ENCODE results near the gene EHHADH.
A peak's percentile ranks its signal among the peaks of the same experiment; 100 is the strongest.
"Not testable (repeated sequence)": the region's sequence is repeated elsewhere in the genome, so short reads cannot be mapped to it uniquely, and the experiment has no call there.

Gene EHHADH

DNA sequence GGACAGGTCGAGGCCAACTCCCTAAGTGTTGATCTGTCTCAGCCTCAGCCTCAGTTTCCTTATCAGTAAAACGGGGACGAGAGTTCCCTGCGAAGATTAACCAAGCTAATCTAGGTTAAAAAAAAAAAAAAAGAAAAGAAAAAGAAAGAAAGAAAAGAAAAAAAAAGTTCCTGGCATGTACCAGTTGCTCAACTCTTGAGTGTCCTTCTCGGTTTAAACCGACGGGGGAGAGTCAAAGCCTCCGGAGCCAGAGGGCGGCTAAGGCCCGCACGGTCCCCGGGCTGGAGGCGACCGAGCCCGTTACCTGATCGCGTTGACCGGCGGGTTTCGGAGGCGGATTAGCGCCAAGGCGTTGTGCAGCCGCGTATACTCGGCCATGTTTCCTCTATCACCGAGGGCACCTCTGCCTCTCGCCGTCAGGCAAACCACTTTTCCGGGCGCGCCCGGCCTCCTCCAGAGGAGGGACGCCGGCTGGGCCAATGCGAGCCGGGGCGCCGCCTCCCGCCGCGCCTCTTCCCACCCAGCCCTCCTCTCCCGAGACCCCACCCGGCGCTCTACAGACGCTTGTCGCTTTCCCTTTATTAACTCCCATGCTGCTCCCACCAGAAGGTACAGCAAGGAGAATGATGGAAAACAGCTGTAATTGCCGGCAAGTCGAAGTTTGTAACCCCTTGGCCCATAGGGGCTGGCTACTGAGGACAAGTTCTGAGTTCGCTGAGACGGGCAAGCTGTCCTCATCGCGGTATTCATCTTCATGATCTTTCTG lies at the start of gene EHHADH:
Gene EHHADH, minus strand, starts transcription at position 405 of the 766 bp plus-strand sequence. Its CDS starts 27 bp downstream, at position 378.
- peak; percentile 52 for DNase-seq

DNA sequence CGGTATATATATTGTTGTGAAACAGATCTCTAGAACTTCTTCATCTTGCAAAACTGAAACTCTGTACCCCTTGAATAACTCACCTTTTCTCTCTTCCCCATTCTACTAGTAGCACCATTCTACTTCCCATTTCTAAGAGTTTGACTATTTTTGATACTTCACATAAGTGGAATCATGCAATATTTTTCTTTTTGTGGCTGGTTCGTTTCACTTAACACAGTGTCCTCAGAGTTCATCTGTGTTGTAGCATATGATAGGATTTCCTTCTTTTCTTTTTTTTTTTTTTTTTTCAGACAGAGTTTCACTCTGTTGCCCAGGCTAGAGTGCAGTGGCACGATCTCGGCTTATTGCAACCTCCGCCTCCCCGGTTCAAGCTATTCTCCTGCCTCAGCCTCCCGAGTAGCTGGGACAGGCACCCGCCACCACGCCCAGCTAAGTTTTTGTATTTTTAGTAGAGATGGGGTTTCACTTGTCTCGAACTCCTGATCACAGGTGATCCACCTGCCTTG lies 46.1 kb upstream of the EHHADH start:
- DNase-seq, result peak; percentile 4

- DNase-seq, result no peak
Observed at GRCh38 chr3:185297867-185298266, 44.0 kb upstream of the EHHADH start.

DNA sequence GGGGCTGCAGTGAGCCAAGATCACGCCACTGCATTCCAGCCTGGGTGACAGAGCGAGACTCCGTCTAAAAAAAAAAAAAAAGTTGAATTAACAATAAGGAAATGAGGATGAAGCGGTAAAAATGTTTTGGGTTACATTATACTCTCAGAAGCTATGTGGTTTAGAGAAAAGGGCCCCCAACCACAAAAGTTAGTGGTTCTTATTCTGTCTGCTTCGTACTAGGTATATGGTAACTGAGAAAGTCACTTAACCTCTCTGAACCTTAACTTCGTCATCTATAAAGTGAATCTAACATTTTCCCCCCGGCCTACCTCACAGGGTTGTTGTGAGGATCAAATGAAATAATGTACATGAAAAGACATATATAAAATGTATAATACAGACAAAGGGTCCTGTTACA lies 38.4 kb upstream of the EHHADH start:
- no peak for DNase-seq

GRCh38 chr3:185290266-185290665 lies 36.4 kb upstream of the EHHADH start:
- DNase-seq, result no peak

DNA sequence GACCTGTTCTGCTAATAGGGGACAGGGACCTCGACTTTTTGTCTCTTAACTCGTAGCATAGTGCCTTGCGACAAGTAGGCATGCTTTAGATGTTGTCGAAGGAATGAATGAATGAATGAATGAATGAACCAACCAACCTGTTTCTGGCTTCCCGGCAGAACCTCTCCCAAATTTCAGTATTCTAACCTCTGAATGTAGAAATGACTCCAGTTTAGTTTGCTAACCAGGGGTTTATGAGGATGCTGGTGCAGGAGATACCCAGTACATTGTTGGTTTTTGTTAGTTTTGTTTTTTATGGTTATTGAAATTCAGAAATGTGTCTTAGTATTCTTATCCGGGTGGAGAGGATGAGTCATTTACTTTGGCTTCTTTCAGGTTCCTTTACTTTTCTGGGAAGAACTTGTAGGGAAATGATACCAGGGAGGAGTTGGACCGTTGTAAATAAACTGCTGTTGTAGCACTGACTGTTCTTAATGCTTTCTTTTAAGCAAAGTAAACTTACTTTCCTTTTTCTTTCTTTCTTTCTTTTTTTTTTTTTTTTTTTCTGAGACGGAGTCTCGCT lies 29.6 kb upstream of the EHHADH start:
- DNase-seq, result peak; percentile 6

- DNase-seq, result peak; percentile 95
Observed at GRCh38 chr3:185282696-185283373, 29.0 kb upstream of the EHHADH start.

GRCh38 chr3:185280572-185281365 lies 26.9 kb upstream of the EHHADH start:
- peak; percentile 46 for DNase-seq

DNA sequence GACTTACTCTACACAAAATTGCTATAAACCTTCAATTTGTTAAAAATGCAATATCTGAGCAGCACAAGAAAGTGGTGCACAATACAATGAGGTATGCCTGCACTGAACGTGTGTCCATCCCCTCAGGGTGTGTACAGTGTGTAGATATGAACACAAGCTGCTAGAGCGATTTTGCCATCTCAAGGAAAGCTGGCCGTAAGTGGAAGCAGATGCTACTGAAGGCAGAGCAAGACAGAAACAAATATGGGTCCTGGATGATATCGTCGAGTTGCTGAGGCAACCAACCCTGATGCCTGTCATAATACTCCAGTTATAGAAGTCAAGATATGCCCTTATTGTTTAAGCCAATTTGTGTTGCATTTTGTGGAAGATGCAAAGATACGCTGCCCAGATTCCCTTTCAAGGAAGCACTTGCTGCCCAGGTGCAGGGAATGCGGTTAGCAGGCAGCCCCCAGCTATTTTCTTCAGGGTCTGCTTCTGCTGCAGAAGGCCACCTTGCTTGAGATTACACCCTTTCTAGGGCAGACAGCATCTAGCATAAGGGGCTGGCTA lies 25.8 kb upstream of the EHHADH start:
- DNase-seq, result no peak

GRCh38 chr3:185276415-185276814 lies 22.6 kb upstream of the EHHADH start:
- DNase-seq, result no peak

DNA sequence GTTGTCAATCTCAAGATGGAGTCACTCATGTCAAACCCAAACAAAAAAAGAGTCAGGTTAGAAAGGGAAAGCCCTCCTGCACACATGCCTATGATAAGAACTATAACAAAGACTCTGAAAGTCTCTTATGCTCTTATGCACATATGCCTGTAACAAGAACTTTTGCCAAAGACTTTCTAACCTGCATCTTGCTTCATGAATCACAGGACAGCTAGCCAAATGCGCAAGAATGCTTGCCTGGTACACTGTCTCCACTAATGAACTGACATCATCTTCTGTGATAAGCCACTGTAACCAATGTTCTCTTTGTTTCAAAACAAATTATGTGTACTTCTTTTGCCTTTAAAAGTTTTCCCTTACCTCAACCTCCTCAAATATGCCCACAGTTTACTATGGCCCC lies 18.2 kb upstream of the EHHADH start:
- DNase-seq, result no peak

- no peak for DNase-seq
Observed at GRCh38 chr3:185270956-185271332, 17.1 kb upstream of the EHHADH start.

GRCh38 chr3:185270262-185270955 lies 16.6 kb upstream of the EHHADH start:
- no peak for DNase-seq

- DNase-seq, result no peak
Observed at GRCh38 chr3:185268194-185268962, 14.5 kb upstream of the EHHADH start.

DNA sequence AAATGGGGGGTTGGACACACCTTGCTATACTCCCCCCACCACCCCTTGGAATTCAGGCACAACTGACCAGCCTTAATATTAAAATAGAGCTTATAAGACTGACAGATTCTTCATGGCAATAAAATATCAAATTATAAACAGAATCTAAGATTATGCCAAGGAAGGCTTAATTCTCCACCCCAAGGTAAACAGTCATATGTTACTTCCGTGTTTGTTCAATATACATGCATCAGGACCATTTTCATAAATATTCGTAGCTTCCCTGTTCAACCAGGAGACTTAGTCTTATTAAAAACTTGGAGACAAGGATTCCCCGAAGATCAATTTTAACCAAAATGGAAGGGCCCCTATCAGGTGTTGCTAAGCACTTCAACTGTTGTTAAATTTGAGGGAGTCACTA lies 13.3 kb upstream of the EHHADH start:
- DNase-seq, result no peak

DNA sequence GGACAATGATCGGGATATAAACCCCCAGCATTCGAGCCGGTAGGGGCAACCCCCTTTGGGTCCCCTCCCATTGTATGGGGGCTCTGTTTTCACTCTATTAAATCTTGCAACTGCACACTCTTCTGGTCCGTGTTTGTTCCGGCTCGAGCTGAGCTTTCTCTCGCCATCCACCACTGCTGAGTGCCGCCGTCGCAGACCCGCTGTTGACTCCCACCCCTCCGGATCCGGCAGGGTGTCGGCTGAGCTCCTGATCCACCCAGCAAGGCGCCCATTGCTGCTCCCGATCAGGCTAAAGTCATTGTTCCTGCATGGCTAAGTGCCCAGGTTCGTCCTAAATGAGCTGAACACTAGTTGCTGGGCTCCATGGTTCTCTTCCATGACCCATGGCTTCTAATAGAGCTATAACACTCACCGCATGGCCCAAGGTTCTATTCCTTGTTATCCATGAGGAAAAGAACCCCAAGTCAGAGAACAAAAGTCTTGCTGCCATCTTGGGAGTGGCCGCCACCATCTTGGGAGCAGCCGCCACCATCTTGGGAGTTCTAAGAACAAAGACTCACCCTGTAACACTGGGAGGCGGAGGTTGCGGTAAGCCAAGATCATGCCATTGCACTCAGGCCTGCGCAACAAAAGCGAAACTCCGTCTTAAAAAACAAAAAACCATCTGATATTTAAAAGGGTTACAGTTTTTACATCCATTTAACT lies 11.2 kb upstream of the EHHADH start:
- DNase-seq, result no peak

DNA sequence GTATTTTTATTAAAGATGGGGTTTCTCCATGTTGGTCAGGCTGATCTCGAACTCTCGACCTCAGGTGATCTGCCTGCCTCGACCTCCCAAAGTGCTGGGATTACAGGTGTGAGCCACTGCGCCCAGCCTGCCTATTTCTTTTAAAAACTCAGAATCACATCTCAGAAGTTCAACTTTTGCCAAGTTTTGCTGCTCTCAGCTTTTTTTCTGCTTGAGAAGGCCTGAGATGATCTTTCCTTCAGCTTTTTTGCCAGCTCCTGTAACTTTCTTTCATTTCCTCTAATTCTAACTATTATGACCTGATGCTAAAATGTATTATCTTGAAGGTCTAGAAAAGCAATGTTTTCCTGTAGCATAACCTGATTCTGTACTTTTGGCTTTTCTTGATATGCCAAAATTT lies 9.6 kb upstream of the EHHADH start:
- DNase-seq, result no peak

GRCh38 chr3:185257334-185257733 lies 3.5 kb upstream of the EHHADH start:
- no peak for DNase-seq

GRCh38 chr3:185254799-185255198 lies 950 bp upstream of the EHHADH start:
- no peak for DNase-seq

DNA sequence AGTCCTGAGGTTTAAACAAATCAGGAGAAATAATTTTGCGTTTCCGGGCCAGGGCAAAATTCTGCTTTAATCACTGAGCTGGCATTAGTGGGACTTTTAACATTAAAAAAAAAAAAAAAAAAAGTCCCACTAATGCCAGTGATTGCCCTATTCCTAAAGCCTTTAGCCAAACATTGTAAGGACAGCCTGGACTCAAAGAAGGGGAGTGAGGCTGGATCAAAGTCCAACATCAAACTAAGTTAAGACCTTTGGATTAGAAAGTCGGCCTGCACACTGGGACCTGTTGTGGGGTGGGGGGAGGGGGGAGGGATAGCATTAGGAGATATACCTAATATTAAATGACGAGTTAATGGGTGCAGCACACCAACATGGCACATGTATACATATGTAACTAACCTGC lies 716 bp downstream of the EHHADH start:
- DNase-seq, result not testable (repeated sequence)

GRCh38 chr3:185251272-185251671 lies 2.6 kb downstream of the EHHADH start:
- no peak for DNase-seq

All from CD4-positive, alpha-beta T cell treated with Interleukin-17A for 1 hour (primary cell).